NCI-H82 treated with DMSO at 0.1 percent for 48 hours (cell line): ENCODE measurements around the gene OMA1.

Source experiments
- DNase-seq: peaks from one replicate; lab custom pipeline; 2025; ENCODE audit not compliant: unreplicated experiment; lab: John Stamatoyannopoulos, UW

Gene OMA1

GRCh38 chr1:58432851-58433668 lies 113.5 kb downstream of the OMA1 start:
- DNase-seq = no peak

GRCh38 chr1:58431901-58432620 lies 114.5 kb downstream of the OMA1 start:
- DNase-seq = no peak
